Tibial artery (tissue), 4 donors: Measurements from ENCODE around the gene KIAA1586.

Experiments
- DNase-seq, 2 donors: peaks; one replicate each; pipeline ENCODE4 v3.0.0-alpha.2; 2019
- H3K27ac ChIP-seq, 2 donors: fragments of 200-600 bp; sonication (generic) in 1 of 2; 1 replicate in 1 of 2; 2 replicates in 1 of 2; pipeline ENCODE4 v1.5.1; 2018 to 2019; ENCODE audit warnings: mild to moderate bottlenecking in 1 of 2
- H3K27me3 ChIP-seq, 2 donors: fragments of 200-600 bp; sonication (generic) in 1 of 2; one replicate each; pipeline versions ENCODE4 v1.5.1 to v1.6.0; 2016 to 2019
- H3K36me3 ChIP-seq, 3 donors: fragments of 200-600 bp; sonication (generic) in 2 of 3; one replicate each; pipeline ENCODE4 v1.5.1; 2016 to 2019; ENCODE audit warnings: mild to moderate bottlenecking in 2 of 3
- H3K4me1 ChIP-seq, 4 donors: fragments of 200-600 bp; sonication (generic) in 2 of 4; 1 replicate in 3 of 4; 2 replicates in 1 of 4; pipeline ENCODE4 v1.5.1; 2016 to 2019
- H3K4me3 ChIP-seq, 2 donors: fragments of 200-600 bp; sonication (generic) in 1 of 2; 1 replicate in 1 of 2; 2 replicates in 1 of 2; pipeline ENCODE4 v1.5.1; 2018 to 2019; ENCODE audit warnings: mild to moderate bottlenecking in 2 of 2
- H3K9me3 ChIP-seq, 3 donors: fragments of 200-600 bp; sonication (generic) in 1 of 3; one replicate each; pipeline ENCODE4 v1.5.1; 2016 to 2019
- intact Hi-C: fragments of 100-400 bp; cut with DNase I; formaldehyde crosslinking; loops from one replicate; pipeline ENCODE4 v1.15.0; 2023; ENCODE audit warnings: low total_unique reads
- TF ChIP-seq, protein P1 (sequence below), 2 experiments: fragments of 200-600 bp in 1 of 2; fragments of 450-650 bp in 1 of 2; IDR thresholded peaks; one replicate each; pipeline ENCODE4 v1.5.1; 2017 to 2019; ENCODE audit warnings: antibody characterized with exemption in 2 of 2, mild to moderate bottlenecking in 1 of 2, moderate library complexity in 1 of 2

Gene KIAA1586

DNA sequence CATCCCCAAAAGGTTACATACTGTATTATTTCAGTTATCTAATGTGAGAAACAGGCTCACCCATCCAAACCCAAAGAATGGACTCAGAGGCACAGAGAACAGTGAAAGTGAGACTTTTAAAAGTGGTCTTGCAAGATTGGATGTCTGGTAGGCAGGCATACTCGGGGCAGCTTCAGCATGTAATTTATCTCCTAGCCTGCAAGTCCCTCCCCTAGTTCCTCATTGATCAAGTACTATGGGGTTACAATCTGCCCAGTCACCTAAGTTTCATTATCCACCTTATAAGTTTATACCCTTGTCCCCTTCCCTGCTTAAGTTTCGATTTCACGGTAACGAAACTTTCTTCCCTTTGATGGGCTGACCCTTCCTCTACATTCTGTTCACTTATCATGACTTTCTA lies 22.7 kb downstream of the KIAA1586 start:
- TF ChIP-seq, protein P1, sequence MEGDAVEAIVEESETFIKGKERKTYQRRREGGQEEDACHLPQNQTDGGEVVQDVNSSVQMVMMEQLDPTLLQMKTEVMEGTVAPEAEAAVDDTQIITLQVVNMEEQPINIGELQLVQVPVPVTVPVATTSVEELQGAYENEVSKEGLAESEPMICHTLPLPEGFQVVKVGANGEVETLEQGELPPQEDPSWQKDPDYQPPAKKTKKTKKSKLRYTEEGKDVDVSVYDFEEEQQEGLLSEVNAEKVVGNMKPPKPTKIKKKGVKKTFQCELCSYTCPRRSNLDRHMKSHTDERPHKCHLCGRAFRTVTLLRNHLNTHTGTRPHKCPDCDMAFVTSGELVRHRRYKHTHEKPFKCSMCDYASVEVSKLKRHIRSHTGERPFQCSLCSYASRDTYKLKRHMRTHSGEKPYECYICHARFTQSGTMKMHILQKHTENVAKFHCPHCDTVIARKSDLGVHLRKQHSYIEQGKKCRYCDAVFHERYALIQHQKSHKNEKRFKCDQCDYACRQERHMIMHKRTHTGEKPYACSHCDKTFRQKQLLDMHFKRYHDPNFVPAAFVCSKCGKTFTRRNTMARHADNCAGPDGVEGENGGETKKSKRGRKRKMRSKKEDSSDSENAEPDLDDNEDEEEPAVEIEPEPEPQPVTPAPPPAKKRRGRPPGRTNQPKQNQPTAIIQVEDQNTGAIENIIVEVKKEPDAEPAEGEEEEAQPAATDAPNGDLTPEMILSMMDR (IDR thresholded peaks at IDR 0.05) = no peak
- H3K36me3 ChIP-seq = peaks cover 4 to 22% (median 4%) of the 10 kb centered on the region in 3 donors
- no peak for DNase-seq
- intact Hi-C loops = no loop called here
- H3K27me3 ChIP-seq = no peaks in the 10 kb centered on the region
- H3K9me3 ChIP-seq = no peaks in the 10 kb centered on the region
- no peaks in the 10 kb centered on the region for H3K4me1 ChIP-seq
- H3K4me3 ChIP-seq = no peak overlapping the region
- no peak overlapping the region for H3K27ac ChIP-seq

DNA sequence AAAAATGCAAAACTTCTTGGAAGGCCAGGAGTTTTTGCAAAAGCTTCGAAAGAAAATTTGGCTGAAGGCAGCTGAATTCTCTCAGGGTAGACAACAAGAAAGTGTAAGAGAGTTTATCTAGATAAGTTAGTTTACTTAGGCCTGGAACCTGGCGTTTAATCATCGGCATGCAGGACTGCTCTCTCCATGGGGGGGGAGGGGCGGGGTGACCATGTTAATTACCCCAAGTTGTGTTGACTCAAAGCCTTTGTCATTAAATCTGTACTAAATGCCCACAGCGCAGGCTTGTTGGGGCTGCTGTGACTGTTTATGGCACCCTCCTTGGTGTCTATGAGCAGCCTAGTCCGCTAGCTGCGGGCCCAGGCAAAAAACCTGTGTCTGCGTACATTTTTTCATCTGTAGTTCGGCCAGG lies 23.4 kb downstream of the KIAA1586 start:
- Histone ChIP-seq H3K36me3 (peaks cover 4 to 22% (median 4%) of the 10 kb centered on the region in 3 donors), H3K4me1 (no peaks in the 10 kb centered on the region), H3K9me3 (no peaks in the 10 kb centered on the region), H3K27me3 (no peaks in the 10 kb centered on the region), H3K4me3 (no peak overlapping the region), H3K27ac (no peak overlapping the region)
- DNase-seq = no peak
- intact Hi-C loops = no loop called here
- TF ChIP-seq, protein P1 (IDR thresholded peaks at IDR 0.05) = no peak

DNA sequence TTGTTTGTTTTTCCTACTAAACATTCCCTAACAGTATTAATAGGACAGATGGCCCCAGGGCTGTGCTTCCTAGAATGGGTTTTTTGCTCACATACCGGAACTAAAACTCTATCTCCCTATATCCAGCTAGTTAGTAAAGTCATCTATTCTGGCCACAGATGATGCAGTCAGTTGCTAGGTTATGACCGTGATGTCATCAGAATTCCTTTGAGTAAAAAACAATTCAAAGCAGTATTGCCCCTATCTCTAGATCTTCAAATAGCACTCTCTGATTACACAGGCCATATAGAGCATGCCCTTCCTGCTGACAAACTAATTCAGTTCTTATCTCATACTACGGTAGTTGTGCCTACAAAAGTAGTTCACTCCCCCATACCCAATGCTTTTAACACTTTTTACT lies 25.6 kb downstream of the KIAA1586 start:
- no peak for DNase-seq
- TF ChIP-seq, protein P1 (IDR thresholded peaks at IDR 0.05) = no peak

DNA sequence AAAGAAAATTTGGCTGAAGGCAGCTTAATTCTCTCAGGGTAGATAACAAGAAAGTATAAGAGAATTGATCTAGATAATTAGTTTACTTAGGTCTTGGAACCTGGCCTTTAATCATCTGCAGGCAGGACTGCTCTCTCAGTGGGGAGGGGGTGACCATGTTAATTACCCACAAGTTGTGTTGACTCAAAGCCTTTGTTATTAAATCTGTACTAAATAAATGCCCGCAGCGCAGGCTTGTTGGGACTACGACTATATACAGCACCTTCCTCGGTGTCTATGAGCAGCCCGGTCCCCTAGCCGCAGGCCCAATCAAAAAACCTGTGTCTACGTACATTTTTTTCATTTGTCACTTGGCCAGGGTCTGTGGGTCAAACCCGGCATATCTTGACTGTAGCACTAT lies 27.9 kb downstream of the KIAA1586 start:
- H3K4me1 ChIP-seq = no peaks in the 10 kb centered on the region
- H3K9me3 ChIP-seq = no peaks in the 10 kb centered on the region
- H3K36me3 ChIP-seq = peaks cover 0 to 13% (median 0%) of the 10 kb centered on the region in 3 donors
- DNase-seq = no peak
- no peaks in the 10 kb centered on the region for H3K27me3 ChIP-seq
- no peak overlapping the region for H3K27ac ChIP-seq
- intact Hi-C loops = no loop called here
- TF ChIP-seq, protein P1 (IDR thresholded peaks at IDR 0.05) = no peak
- H3K4me3 ChIP-seq = no peak overlapping the region

More for the DNA sequence above, 25.6 kb downstream of the KIAA1586 start:
- Histone ChIP-seq H3K27ac (no peak overlapping the region), H3K36me3 (peaks cover 0 to 13% (median 4%) of the 10 kb centered on the region in 3 donors), H3K4me3 (no peak overlapping the region), H3K27me3 (no peaks in the 10 kb centered on the region), H3K4me1 (no peaks in the 10 kb centered on the region), H3K9me3 (no peaks in the 10 kb centered on the region)
- intact Hi-C loops = no loop called here

DNA sequence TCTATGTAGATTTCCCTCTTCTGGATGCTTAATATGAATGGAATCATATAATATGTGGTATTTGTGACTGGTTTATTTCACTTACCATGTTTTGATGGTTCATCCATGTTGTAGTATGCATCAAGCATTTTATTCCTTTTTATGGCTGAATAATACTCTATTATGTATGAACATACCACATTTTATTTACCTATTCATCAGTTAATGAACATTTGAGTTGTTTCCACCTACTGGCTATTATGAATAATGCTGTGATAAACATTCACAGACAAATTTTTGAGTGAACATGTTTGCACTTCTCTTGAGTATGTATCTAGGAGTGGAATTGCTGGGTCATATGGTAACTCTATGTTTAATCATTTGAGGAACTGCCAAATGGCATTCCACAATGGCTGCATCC lies 28.6 kb downstream of the KIAA1586 start:
- H3K4me1 ChIP-seq = no peaks in the 10 kb centered on the region
- intact Hi-C loops = no loop called here
- H3K27ac ChIP-seq = no peak overlapping the region
- peaks cover 0 to 13% (median 0%) of the 10 kb centered on the region in 3 donors for H3K36me3 ChIP-seq
- no peak for DNase-seq
- TF ChIP-seq, protein P1 (IDR thresholded peaks at IDR 0.05) = no peak
- H3K27me3 ChIP-seq = no peaks in the 10 kb centered on the region
- H3K9me3 ChIP-seq = no peaks in the 10 kb centered on the region
- no peak overlapping the region for H3K4me3 ChIP-seq
